PC-3 (cell line): ENCODE results near the gene MACO1. TPM values are rescaled to one million over a fixed set of nuclear protein-coding genes. Genes with fewer than 3 reads are reported as not detected.
"Not testable (repeated sequence)": the region's sequence is repeated elsewhere in the genome, so short reads cannot be mapped to it uniquely, and the experiment has no call there.

Source experiments
- ATAC-seq: fragments of 200-7000 bp; cut with Tn5 transposase; 2 replicates; pipeline ENCODE4 v1.9.1; 2020; ENCODE audit warnings: mild to moderate bottlenecking, moderate library complexity
- BruUV-seq: library from RNA; stranded (reverse); fragments of 400-500 nt; replicated peaks from 2 replicates; lab custom pipeline; 2021; lab: Mats Ljungman, UMichigan
- CTCF ChIA-PET: fragments of 300-600 bp; sonication (Branson Sonifier 250); formaldehyde crosslinking; loops from one replicate; lab custom pipeline; 2022; ENCODE audit warnings: antibody characterized with exemption; lab: Charles Lee
- POLR2A ChIA-PET: fragments of 300-600 bp; sonication (Branson Sonifier 250); formaldehyde crosslinking; loops from one replicate; lab custom pipeline; 2022; ENCODE audit warnings: antibody characterized with exemption; ENCODE audit not compliant: unreplicated experiment; lab: Charles Lee
- DNase-seq: peaks from one replicate; pipeline ENCODE4 v3.0.0-alpha.2; 2015
- H2AFZ ChIP-seq: fragments of 300-600 bp; sonication (generic); 2 replicates; pipeline ENCODE4 v1.6.0; 2016; ENCODE audit warnings: antibody characterized with exemption, low read length
- H3F3A ChIP-seq: fragments of 300-600 bp; sonication (generic); one replicate; pipeline ENCODE4 v1.6.0; 2017; ENCODE audit warnings: antibody characterized with exemption, low read length, control low read depth, mild to moderate bottlenecking; ENCODE audit not compliant: unreplicated experiment
- H3K27ac ChIP-seq: fragments of 300-600 bp; sonication (generic); 2 replicates; pipeline ENCODE4 v1.5.1; 2016; ENCODE audit warnings: mild to moderate bottlenecking, low read length
- H3K27me3 ChIP-seq: fragments of 300-600 bp; sonication (generic); 2 replicates; pipeline ENCODE4 v1.6.1; 2016; ENCODE audit warnings: low read length, mixed read lengths
- H3K36me3 ChIP-seq: fragments of 300-600 bp; sonication (generic); 2 replicates; pipeline ENCODE4 v1.6.1; 2016; ENCODE audit warnings: low read depth, mixed run types, low read length, mixed read lengths
- H3K4me1 ChIP-seq: fragments of 300-600 bp; sonication (generic); 2 replicates; pipeline ENCODE4 v1.5.1; 2016; ENCODE audit warnings: low read length; ENCODE audit not compliant: insufficient read depth
- H3K4me2 ChIP-seq: fragments of 300-600 bp; sonication (generic); 2 replicates; pipeline ENCODE4 v1.6.0; 2016; ENCODE audit warnings: low read length
- H3K4me3 ChIP-seq: fragments of 300-600 bp; sonication (generic); 2 replicates; pipeline ENCODE4 v1.5.1; 2016; ENCODE audit warnings: mild to moderate bottlenecking, low read length, mixed read lengths
- H3K79me2 ChIP-seq: fragments of 300-600 bp; sonication (generic); 2 replicates; pipeline ENCODE4 v1.6.1; 2017; ENCODE audit warnings: low read length, mixed read lengths
- H3K9ac ChIP-seq: fragments of 300-600 bp; sonication (generic); 2 replicates; pipeline ENCODE4 v1.6.0; 2016; ENCODE audit warnings: mild to moderate bottlenecking, low read length
- H3K9me2 ChIP-seq: fragments of 300-600 bp; sonication (generic); replicated peaks from 2 replicates; pipeline ENCODE4 v1.6.1; 2016; ENCODE audit warnings: mixed run types, low read length, mixed read lengths
- H3K9me3 ChIP-seq: fragments of 300-600 bp; sonication (generic); 2 replicates; pipeline ENCODE4 v1.6.1; 2016; ENCODE audit warnings: low read length, mixed read lengths
- H4K20me1 ChIP-seq: fragments of 300-600 bp; sonication (generic); 2 replicates; pipeline ENCODE4 v1.6.1; 2016; ENCODE audit warnings: low read length, mixed read lengths
- EZH2 ChIP-seq: fragments of 300-600 bp; sonication (generic); IDR thresholded peaks from one replicate; pipeline ENCODE4 v1.6.1; 2017; ENCODE audit warnings: antibody characterized with exemption, mild to moderate bottlenecking, low read length; ENCODE audit not compliant: unreplicated experiment
- EZH2phosphoT487 ChIP-seq: fragments of 300-600 bp; sonication (generic); IDR thresholded peaks from 2 replicates; pipeline ENCODE4 v1.6.1; 2018; ENCODE audit warnings: mild to moderate bottlenecking, antibody characterized with exemption, low read length, borderline replicate concordance
- intact Hi-C: fragments of 100-400 bp; cut with micrococcal nuclease; formaldehyde crosslinking; loops from 2 replicates; pipeline ENCODE4 v1.9.0; 2023
- total RNA-seq: library from RNA; depleted of rRNA; stranded (reverse); fragments of >200 nt; gene quantifications from 2 replicates; pipeline ENCODE4 v1.2.3, GENCODE V29; 2014
- TF ChIP-seq, protein P1 (sequence below): fragments of 300-600 bp; sonication (generic); conservative IDR thresholded peaks from 2 replicates; pipeline ENCODE4 v1.5.1; 2017; ENCODE audit warnings: antibody characterized with exemption, low read depth, mild to moderate bottlenecking, low read length

The MACO1 gene
- total RNA-seq, 1 experiment from 2014 or later, result 14.0 TPM

DNA sequence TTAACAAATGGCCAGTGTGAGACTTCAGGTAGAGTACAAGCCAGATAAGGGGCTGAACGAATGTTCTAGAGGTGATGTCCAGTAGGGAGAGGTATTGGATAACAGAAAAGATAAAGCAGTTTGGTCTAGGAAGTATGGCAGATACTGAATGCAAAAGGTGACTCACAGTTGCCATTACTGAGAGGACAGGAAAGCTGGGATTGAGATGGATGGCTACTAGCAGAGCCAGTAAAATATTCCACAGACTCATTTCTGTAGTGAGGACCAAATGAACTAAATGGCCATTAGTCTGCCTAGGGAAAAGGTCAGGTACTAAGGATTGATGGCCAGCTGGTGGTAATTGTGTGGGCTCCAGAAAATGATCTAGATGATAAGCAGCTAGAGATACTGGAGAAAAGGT, 11.5 kb downstream of the MACO1 start:
- ChIA-PET POLR2A (no interaction called here), CTCF (interaction anchor here (0.6 kb wide), 1 partner anchor 772 kb away, joined by 7 read pairs; no protein-coding TSS in a partner anchor)
- H4K20me1 ChIP-seq, result peaks cover 17% of the 10 kb centered on the region
- H3F3A ChIP-seq, result no peaks in the 10 kb centered on the region
- H3K9ac ChIP-seq, result no peak overlapping the region
- intact Hi-C loops, result no loop called here
- no TSS peak for BruUV-seq
- no peaks in the 10 kb centered on the region for H3K9me2 ChIP-seq
- H2AFZ ChIP-seq, result no peak overlapping the region
- ATAC-seq (peak; percentile 64), DNase-seq (peak; percentile 37)
- H3K27ac ChIP-seq, result no peak overlapping the region
- no peaks in the 10 kb centered on the region for H3K27me3 ChIP-seq
- no peaks in the 10 kb centered on the region; the same call in 1 of the 2 replicates for H3K4me1 ChIP-seq
- H3K79me2 ChIP-seq, result peaks cover 72% of the 10 kb centered on the region
- no peaks in the 10 kb centered on the region for H3K9me3 ChIP-seq
- no peak overlapping the region for H3K4me3 ChIP-seq
- TF ChIP-seq, protein P1, sequence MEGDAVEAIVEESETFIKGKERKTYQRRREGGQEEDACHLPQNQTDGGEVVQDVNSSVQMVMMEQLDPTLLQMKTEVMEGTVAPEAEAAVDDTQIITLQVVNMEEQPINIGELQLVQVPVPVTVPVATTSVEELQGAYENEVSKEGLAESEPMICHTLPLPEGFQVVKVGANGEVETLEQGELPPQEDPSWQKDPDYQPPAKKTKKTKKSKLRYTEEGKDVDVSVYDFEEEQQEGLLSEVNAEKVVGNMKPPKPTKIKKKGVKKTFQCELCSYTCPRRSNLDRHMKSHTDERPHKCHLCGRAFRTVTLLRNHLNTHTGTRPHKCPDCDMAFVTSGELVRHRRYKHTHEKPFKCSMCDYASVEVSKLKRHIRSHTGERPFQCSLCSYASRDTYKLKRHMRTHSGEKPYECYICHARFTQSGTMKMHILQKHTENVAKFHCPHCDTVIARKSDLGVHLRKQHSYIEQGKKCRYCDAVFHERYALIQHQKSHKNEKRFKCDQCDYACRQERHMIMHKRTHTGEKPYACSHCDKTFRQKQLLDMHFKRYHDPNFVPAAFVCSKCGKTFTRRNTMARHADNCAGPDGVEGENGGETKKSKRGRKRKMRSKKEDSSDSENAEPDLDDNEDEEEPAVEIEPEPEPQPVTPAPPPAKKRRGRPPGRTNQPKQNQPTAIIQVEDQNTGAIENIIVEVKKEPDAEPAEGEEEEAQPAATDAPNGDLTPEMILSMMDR, result peak; percentile 30; the same call in 1 of the 2 replicates
- TF ChIP-seq EZH2, result no peak
- H3K4me2 ChIP-seq, result no peak overlapping the region
- H3K36me3 ChIP-seq, result peaks cover 4% of the 10 kb centered on the region; the same call in 1 of the 2 replicates

GRCh38 chr1:25443030-25443699, 12.5 kb downstream of the MACO1 start:
- Histone ChIP-seq H3K9me2 (no peaks in the 10 kb centered on the region), H3K9ac (no peak overlapping the region), H3K36me3 (peaks cover 8% of the 10 kb centered on the region; the same call in 1 of the 2 replicates), H3K27ac (no peak overlapping the region), H3K4me3 (no peak overlapping the region), H3K4me1 (no peaks in the 10 kb centered on the region; the same call in 1 of the 2 replicates), H3K4me2 (no peak overlapping the region), H3K27me3 (no peaks in the 10 kb centered on the region), H4K20me1 (peaks cover 17% of the 10 kb centered on the region), H3K9me3 (no peaks in the 10 kb centered on the region), H3K79me2 (peaks cover 62% of the 10 kb centered on the region), H2AFZ (no peak overlapping the region), H3F3A (no peaks in the 10 kb centered on the region)
- DNase-seq (no peak), ATAC-seq (no peak)
- ChIA-PET CTCF (no interaction called here), POLR2A (no interaction called here)
- no TSS peak for BruUV-seq
- TF ChIP-seq, protein P1, result no peak
- TF ChIP-seq EZH2, result no peak
- no peak for TF ChIP-seq EZH2phosphoT487
- intact Hi-C loops, result no loop called here

GRCh38 chr1:25444604-25445003, 13.9 kb downstream of the MACO1 start:
- H3K9me3 ChIP-seq, H3K9me2 ChIP-seq, intact Hi-C loops, DNase-seq, H3K4me2 ChIP-seq, H3K4me1 ChIP-seq, H3K27me3 ChIP-seq, H3F3A ChIP-seq, H3K27ac ChIP-seq, POLR2A ChIA-PET, BruUV-seq, H3K4me3 ChIP-seq, H2AFZ ChIP-seq, H3K36me3 ChIP-seq, H3K9ac ChIP-seq, CTCF ChIA-PET, ATAC-seq: not testable (repeated sequence)
- H4K20me1 ChIP-seq, result peaks cover 17% of the 10 kb centered on the region
- peaks cover 54% of the 10 kb centered on the region for H3K79me2 ChIP-seq
